Measurements from ENCODE around the gene PCNP. TPM values are rescaled to one million over a fixed set of nuclear protein-coding genes. Genes with fewer than 3 reads are reported as not detected.

The PCNP gene
- total and polyA plus RNA-seq, 9 of the 15 experiments (the other 6 are each of a cell fraction or from before 2014, with no cell fraction given): 54.3 to 170 (median 150) TPM

DNA sequence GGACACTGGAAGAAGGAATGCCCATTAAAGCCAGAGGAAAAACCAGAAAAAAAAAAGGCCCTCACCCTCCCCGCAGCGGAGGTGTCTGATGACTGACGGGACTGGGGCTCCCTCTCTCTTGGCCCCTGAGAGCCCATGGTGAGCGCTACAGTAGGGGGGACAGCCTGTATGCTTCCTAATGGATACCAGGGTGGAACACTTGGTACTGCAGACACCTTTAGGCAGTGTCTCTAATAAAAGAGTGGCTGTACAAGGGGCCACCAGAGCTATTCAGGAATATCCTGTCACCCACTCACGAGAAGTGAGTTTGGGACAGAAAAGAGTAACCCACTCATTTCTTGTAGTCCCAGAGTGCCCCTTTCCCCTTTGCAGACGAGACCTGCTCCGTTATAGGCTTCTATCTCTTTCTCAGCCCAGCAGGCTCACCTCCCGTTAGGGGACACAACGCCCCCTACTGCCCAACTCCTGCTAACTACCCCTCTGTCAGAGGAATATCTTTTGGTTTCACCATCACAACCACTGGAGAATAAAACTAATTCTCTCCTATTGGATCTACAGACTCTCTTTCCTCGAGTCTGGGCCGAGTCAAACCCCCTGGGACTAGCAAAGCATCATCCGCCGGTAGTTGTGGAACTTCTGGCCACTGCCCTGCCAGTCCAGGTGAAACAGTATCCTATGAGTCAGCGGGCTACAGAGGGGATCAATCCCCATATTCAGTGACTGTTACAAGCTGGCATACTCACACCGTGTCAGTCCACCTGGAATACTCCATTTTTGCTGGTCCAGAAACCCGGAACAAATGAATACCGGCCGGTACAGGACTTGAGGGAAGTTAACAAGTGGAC, 62.2 kb downstream of the PCNP start (continued):
- TF ChIP-seq, protein P1, sequence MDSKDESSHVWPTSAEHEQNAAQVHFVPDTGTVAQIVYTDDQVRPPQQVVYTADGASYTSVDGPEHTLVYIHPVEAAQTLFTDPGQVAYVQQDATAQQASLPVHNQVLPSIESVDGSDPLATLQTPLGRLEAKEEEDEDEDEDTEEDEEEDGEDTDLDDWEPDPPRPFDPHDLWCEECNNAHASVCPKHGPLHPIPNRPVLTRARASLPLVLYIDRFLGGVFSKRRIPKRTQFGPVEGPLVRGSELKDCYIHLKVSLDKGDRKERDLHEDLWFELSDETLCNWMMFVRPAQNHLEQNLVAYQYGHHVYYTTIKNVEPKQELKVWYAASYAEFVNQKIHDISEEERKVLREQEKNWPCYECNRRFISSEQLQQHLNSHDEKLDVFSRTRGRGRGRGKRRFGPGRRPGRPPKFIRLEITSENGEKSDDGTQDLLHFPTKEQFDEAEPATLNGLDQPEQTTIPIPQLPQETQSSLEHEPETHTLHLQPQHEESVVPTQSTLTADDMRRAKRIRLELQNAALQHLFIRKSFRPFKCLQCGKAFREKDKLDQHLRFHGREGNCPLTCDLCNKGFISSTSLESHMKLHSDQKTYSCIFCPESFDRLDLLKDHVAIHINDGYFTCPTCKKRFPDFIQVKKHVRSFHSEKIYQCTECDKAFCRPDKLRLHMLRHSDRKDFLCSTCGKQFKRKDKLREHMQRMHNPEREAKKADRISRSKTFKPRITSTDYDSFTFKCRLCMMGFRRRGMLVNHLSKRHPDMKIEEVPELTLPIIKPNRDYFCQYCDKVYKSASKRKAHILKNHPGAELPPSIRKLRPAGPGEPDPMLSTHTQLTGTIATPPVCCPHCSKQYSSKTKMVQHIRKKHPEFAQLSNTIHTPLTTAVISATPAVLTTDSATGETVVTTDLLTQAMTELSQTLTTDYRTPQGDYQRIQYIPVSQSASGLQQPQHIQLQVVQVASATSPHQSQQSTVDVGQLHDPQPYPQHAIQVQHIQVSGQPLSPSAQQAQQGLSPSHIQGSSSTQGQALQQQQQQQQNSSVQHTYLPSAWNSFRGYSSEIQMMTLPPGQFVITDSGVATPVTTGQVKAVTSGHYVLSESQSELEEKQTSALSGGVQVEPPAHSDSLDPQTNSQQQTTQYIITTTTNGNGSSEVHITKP (IDR thresholded peaks at IDR 0.05; ENCODE audit: partially characterized antibody): peak; percentile 48
- TF ChIP-seq ZNF699 (CRISPR knock-in tag; IDR thresholded peaks at IDR 0.05; ENCODE audit: insufficient replicate concordance) (no peak), HMGXB4 (CRISPR knock-in tag; IDR thresholded peaks at IDR 0.05) (no peak), ZC3H8 (IDR thresholded peaks at IDR 0.05) (no peak), HIVEP1 (CRISPR knock-in tag; IDR thresholded peaks at IDR 0.05) (no peak), NEUROD1 (IDR thresholded peaks at IDR 0.05; ENCODE audit: borderline replicate concordance, low read depth, low read length, partially characterized antibody) (no peak), NR2F6 (CRISPR knock-in tag; IDR thresholded peaks at IDR 0.05) (no peak), MCM2 (IDR thresholded peaks at IDR 0.05; ENCODE audit: low read depth) (no peak), ZZZ3 (IDR thresholded peaks at IDR 0.05) (no peak), ZNF57 (CRISPR knock-in tag; IDR thresholded peaks at IDR 0.05) (no peak), PKNOX1 (IDR thresholded peaks at IDR 0.05) (peak; percentile 43), ZNF785 (CRISPR knock-in tag; IDR thresholded peaks at IDR 0.05) (no peak), ZNF444 (CRISPR knock-in tag; IDR thresholded peaks at IDR 0.05) (no peak), EGR1 (conservative IDR thresholded peaks at IDR 0.05) (no peak), SRSF3 (IDR thresholded peaks at IDR 0.05; ENCODE audit: insufficient read depth, low read length) (no peak), ZNF140 (CRISPR knock-in tag; IDR thresholded peaks at IDR 0.05) (no peak), JUND (IDR thresholded peaks at IDR 0.05; ENCODE audit: borderline replicate concordance, low read depth, low read length) (0 out of 2 replicates have a peak, but pooled peaks have one; percentile 17), JUND (tag; IDR thresholded peaks at IDR 0.05; ENCODE audit: borderline replicate concordance, low read depth, low read length) (no peak), ZNF395 (CRISPR knock-in tag; IDR thresholded peaks at IDR 0.05) (0 out of 2 replicates have a peak, but pooled peaks have one; percentile 27)

All from K562 (cell line).